ENCODE results near the gene PTBP2. TPM values are rescaled to one million over a fixed set of nuclear protein-coding genes. Genes with fewer than 3 reads are reported as not detected.

Gene PTBP2
- total and polyA plus RNA-seq, 2 of the 8 experiments (the other 6 are each of a cell fraction or from before 2014, with no cell fraction given), result 24.2 to 61.7 TPM

GRCh38 chr1:96820671-96821070 is 99.1 kb downstream of the PTBP2 start:
- CTCF ChIA-PET (ENCODE audit: partially characterized antibody), result interaction anchor here (0.8 kb wide), 1 partner anchor 264 kb away, joined by 4 read pairs; no protein-coding TSS in a partner anchor
- H2BK12ac ChIP-seq (ENCODE audit: low read depth, low read length), result no peak overlapping the region
- FAIRE-seq (no peak), DNase-seq (ENCODE audit: low read depth in 1 of 2, low spot score in 2 of 2) (no peak)
- H4K5ac ChIP-seq (ENCODE audit: insufficient read length, low read depth, low read length), result no peak overlapping the region
- H3K4me3 ChIP-seq (ENCODE audit: extremely low read depth in 1 of 4, insufficient read depth in 2 of 4, low read depth in 3 of 4, low read length in 4 of 4), result no peak overlapping the region
- no peaks in the 10 kb centered on the region for H3K79me2 ChIP-seq (ENCODE audit: control insufficient read depth in 1 of 2, insufficient read depth in 2 of 2, low read length in 2 of 2)
- no peaks in the 10 kb centered on the region for H4K20me1 ChIP-seq (replicated peaks in 1 of 2; ENCODE audit: control insufficient read depth in 1 of 2, insufficient read depth in 2 of 2, low read length in 2 of 2)
- no peak overlapping the region for H3K4ac ChIP-seq (replicated peaks; ENCODE audit: insufficient read length, low read depth, low read length)
- H3K4me1 ChIP-seq (replicated peaks in 1 of 4; ENCODE audit: control insufficient read depth in 3 of 4, insufficient read depth in 4 of 4, low read length in 3 of 4), result no peaks in the 10 kb centered on the region
- POLR2A ChIA-PET (ENCODE audit: partially characterized antibody), result no interaction called here
- no peak overlapping the region for H3K56ac ChIP-seq (replicated peaks; ENCODE audit: insufficient read length, low read depth, low read length)
- H2BK120ac ChIP-seq (replicated peaks; ENCODE audit: low read depth, low read length), result no peak overlapping the region
- no peak overlapping the region for H3K27ac ChIP-seq (ENCODE audit: low read depth, low read length)
- no peaks in the 10 kb centered on the region for H3K79me1 ChIP-seq (ENCODE audit: low read depth, low read length)
- no peak overlapping the region for H3K23ac ChIP-seq (ENCODE audit: insufficient read length)
- H2AFZ ChIP-seq (ENCODE audit: low read length), result no peak overlapping the region
- 96% methylated on average over 1 of the region's 1 CpG; no CpG with 5 or more reads in 1 of the 2 experiments for WGBS, 2 experiments (ENCODE audit: extremely low coverage in 1 of 2, insufficient coverage in 1 of 2, insufficient read length in 1 of 2, insufficient replicate concordance in 2 of 2, low coverage in 1 of 2, low lambda C conversion rate in 2 of 2, missing lambda C conversion rate in 1 of 2)
- H3K36me3 ChIP-seq (ENCODE audit: control insufficient read depth in 2 of 4, insufficient read depth in 4 of 4, low read length in 3 of 4), result peaks cover 0 to 17% (median 0%) of the 10 kb centered on the region in 4 experiments; a peak in 2 of 8 replicates
- no peak for TF ChIP-seq RXRA (IDR thresholded peaks at IDR 0.05; ENCODE audit: insufficient read depth, low read depth, low read length)
- no peak for TF ChIP-seq CTBP2 (IDR thresholded peaks at IDR 0.05; ENCODE audit: borderline replicate concordance, insufficient read depth, insufficient read length, low read length)
- no peak for TF ChIP-seq SIRT6 (IDR thresholded peaks at IDR 0.05; ENCODE audit: low read length)
- H3K9me3 ChIP-seq (ENCODE audit: insufficient read depth in 2 of 2, low read depth in 1 of 2, low read length in 1 of 2), result no peaks in the 10 kb centered on the region
- no peak overlapping the region for H4K91ac ChIP-seq (replicated peaks; ENCODE audit: insufficient read length, low read length)
- no peak overlapping the region for H3K18ac ChIP-seq (ENCODE audit: extremely low read depth, low read length)
- no peak overlapping the region for H2BK15ac ChIP-seq (ENCODE audit: low read length)
- no peaks in the 10 kb centered on the region for H3K23me2 ChIP-seq (ENCODE audit: low read depth, low read length)
- H3K9ac ChIP-seq (replicated peaks in 1 of 4; ENCODE audit: extremely low read depth in 1 of 4, low read depth in 3 of 4, low read length in 3 of 4), result no peak overlapping the region
- H2BK5ac ChIP-seq (ENCODE audit: low read depth, low read length), result no peak overlapping the region
- H3K27me3 ChIP-seq (replicated peaks in 1 of 4; ENCODE audit: control insufficient read depth in 3 of 4, extremely low read depth in 1 of 4, insufficient read depth in 3 of 4, low read length in 3 of 4), result no peaks in the 10 kb centered on the region
- no peak overlapping the region for H4K8ac ChIP-seq (ENCODE audit: extremely low read depth, insufficient read depth, low read length)
- H2AK5ac ChIP-seq (ENCODE audit: low read depth, low read length), result no peak overlapping the region
- no peak overlapping the region for H2BK20ac ChIP-seq (ENCODE audit: low read length)
- H3K14ac ChIP-seq (ENCODE audit: insufficient read length), result no peak overlapping the region
- no peak overlapping the region for H3K4me2 ChIP-seq (ENCODE audit: insufficient read depth in 1 of 2, low read depth in 2 of 2, low read length in 2 of 2)

Data from H1 (cell line).